ENCODE measurements around the gene ENPP6.

Gene ENPP6

GRCh38 chr4:184217634-184218033, at the start of gene ENPP6:
TSS of gene ENPP6 (minus strand) at chr4:184217873. CDS start at chr4:184217819, 54 bp downstream.
- DNase-seq (ENCODE audit: low read depth): no peak
- TF ChIP-seq CTCF (conservative IDR thresholded peaks at IDR 0.05; ENCODE audit: low read length): no peak
- H3K4me3 ChIP-seq (ENCODE audit: low read length): no peak within 1 kb of the TSS

GRCh38 chr4:184267206-184267608, 49.5 kb upstream of the ENPP6 start:
- no peak overlapping the region for H3K4me3 ChIP-seq (ENCODE audit: low read length)
- no peak for TF ChIP-seq CTCF (conservative IDR thresholded peaks at IDR 0.05; ENCODE audit: low read length)
- DNase-seq (ENCODE audit: low read depth): no peak

GRCh38 chr4:184265546-184266351, 48.1 kb upstream of the ENPP6 start:
- no peak overlapping the region for H3K4me3 ChIP-seq (ENCODE audit: low read length)
- no peak for TF ChIP-seq CTCF (conservative IDR thresholded peaks at IDR 0.05; ENCODE audit: low read length)
- DNase-seq (ENCODE audit: low read depth): peak; percentile 34

- peak; percentile 92 for DNase-seq (ENCODE audit: low read depth)
- peak; percentile 82 for TF ChIP-seq CTCF (conservative IDR thresholded peaks at IDR 0.05; ENCODE audit: low read length)
- no peak overlapping the region for H3K4me3 ChIP-seq (ENCODE audit: low read length)
Measured at GRCh38 chr4:184263910-184264732, 46.4 kb upstream of the ENPP6 start.

- no peak overlapping the region for H3K4me3 ChIP-seq (ENCODE audit: low read length)
- TF ChIP-seq CTCF (conservative IDR thresholded peaks at IDR 0.05; ENCODE audit: low read length): no peak
- no peak for DNase-seq (ENCODE audit: low read depth)
Measured at GRCh38 chr4:184263461-184263860, 45.8 kb upstream of the ENPP6 start.

- DNase-seq (ENCODE audit: low read depth): peak; percentile 35
Measured at GRCh38 chr4:184262901-184263300, 45.2 kb upstream of the ENPP6 start.

More at GRCh38 chr4:184262901-184263300, 45.2 kb upstream of the ENPP6 start:
- H3K4me3 ChIP-seq (ENCODE audit: low read length): no peak overlapping the region
- no peak for TF ChIP-seq CTCF (conservative IDR thresholded peaks at IDR 0.05; ENCODE audit: low read length)
